Subcutaneous adipose tissue (tissue), 4 donors: ENCODE results near the gene PNPLA3. TPM values are rescaled to one million over a fixed set of nuclear protein-coding genes. Genes with fewer than 3 reads are reported as not detected.

ENCODE experiments used
- CTCF ChIP-seq: fragments of 450-650 bp; IDR thresholded peaks from one replicate; pipeline ENCODE4 v1.5.1; 2016; ENCODE audit warnings: low read depth, mild to moderate bottlenecking, control low read depth, antibody characterized with exemption, moderate library complexity
- total RNA-seq, 4 donors: library from RNA; depleted of rRNA; stranded (reverse); fragments of >200 nt; gene quantifications; one replicate each; pipeline ENCODE4 v1.1.0, GENCODE V29; 2016

Gene PNPLA3
- total RNA-seq, 4 donors from 2014 or later: 2.3 to 6.6 (median 3.1) TPM

- TF ChIP-seq CTCF: no peak
Observed at GRCh38 chr22:43995798-43996169, 72.2 kb downstream of the PNPLA3 start.

- no peak for TF ChIP-seq CTCF
Observed at GRCh38 chr22:43996170-43996980, 72.8 kb downstream of the PNPLA3 start.

GRCh38 chr22:43996981-43997265, 73.3 kb downstream of the PNPLA3 start:
- TF ChIP-seq CTCF: no peak

Other genes with a start within 250 kb of the PNPLA3 start
- 1 to 10 TPM; 2.1 to 4.0 (median 2.4) TPM for gene EFCAB6, start 111.5 kb upstream of the PNPLA3 start, total RNA-seq
- gene SULT4A1, start 61.3 kb upstream of the PNPLA3 start, total RNA-seq: under 1 TPM in 1 of 4 donors, not detected in 3; 0.98 TPM
- not detected for gene PNPLA5, start 31.8 kb upstream of the PNPLA3 start, total RNA-seq
- gene SAMM50, start 31.6 kb downstream of the PNPLA3 start, total RNA-seq: 10 to 100 TPM; 31.3 to 54.1 (median 42.2) TPM
- gene PARVB, start 100.5 kb downstream of the PNPLA3 start, total RNA-seq: 100 to 1,000 TPM in 1 of 4 donors, 10 to 100 TPM in 3; 47.8 to 175 (median 52.8) TPM